ENCODE data around the gene APOBEC3A. TPM values are rescaled to one million over a fixed set of nuclear protein-coding genes. Genes with fewer than 3 reads are reported as not detected.

APOBEC3A gene
- total and polyA plus RNA-seq, 9 donors: 0.10 to 1.2 (median 0.64) TPM; not detected in 4

GRCh38 chr22:38970551-38970950 lies 13.1 kb downstream of the APOBEC3A start:
- TF ChIP-seq POLR2A (IDR thresholded peaks at IDR 0.05) (no peak), EP300 (IDR thresholded peaks at IDR 0.05) (no peak), CTCF (IDR thresholded peaks at IDR 0.05) (no peak)
- H3K36me3 ChIP-seq: no peaks in the 10 kb centered on the region
- no peaks in the 10 kb centered on the region for H3K27me3 ChIP-seq
- no peaks in the 10 kb centered on the region for H3K9me3 ChIP-seq
- no peak overlapping the region for H3K27ac ChIP-seq
- intact Hi-C loops (cut with DNase I): no loop called here
- 35% methylated on average over 8 of the region's 8 CpGs; no CpG with 5 or more reads in 1 of the 3 donors for WGBS, 3 donors
- no peak overlapping the region for H3K4me3 ChIP-seq
- no peak for DNase-seq
- H3K4me1 ChIP-seq (ENCODE audit: insufficient read depth): no peaks in the 10 kb centered on the region

- intact Hi-C loops (cut with DNase I): no loop called here
- no peak for DNase-seq
These were observed 13.8 kb downstream of the APOBEC3A start for GRCh38 chr22:38971202-38971601.

GRCh38 chr22:38971791-38972190 lies 14.4 kb downstream of the APOBEC3A start:
- 90 to 95% methylated on average over 3 of the region's 3 CpGs; no CpG with 5 or more reads in 1 of the 3 donors for WGBS, 3 donors
- DNase-seq: no peak
- Histone ChIP-seq H3K36me3 (no peaks in the 10 kb centered on the region), H3K27ac (no peak overlapping the region), H3K4me1 (ENCODE audit: insufficient read depth) (no peaks in the 10 kb centered on the region), H3K9me3 (no peaks in the 10 kb centered on the region), H3K27me3 (no peaks in the 10 kb centered on the region), H3K4me3 (no peak overlapping the region)
- intact Hi-C loops (cut with DNase I): no loop called here
- TF ChIP-seq POLR2A (IDR thresholded peaks at IDR 0.05) (no peak), CTCF (IDR thresholded peaks at IDR 0.05) (no peak), EP300 (IDR thresholded peaks at IDR 0.05) (no peak)

More at GRCh38 chr22:38971202-38971601, 13.8 kb downstream of the APOBEC3A start:
- 72 to 80% methylated on average over 5 of the region's 5 CpGs; no CpG with 5 or more reads in 1 of the 3 donors for WGBS, 3 donors
- H3K36me3 ChIP-seq: no peaks in the 10 kb centered on the region
- no peaks in the 10 kb centered on the region for H3K27me3 ChIP-seq
- TF ChIP-seq CTCF (IDR thresholded peaks at IDR 0.05): no peak
- TF ChIP-seq POLR2A (IDR thresholded peaks at IDR 0.05): no peak
- no peak for TF ChIP-seq EP300 (IDR thresholded peaks at IDR 0.05)
- no peak overlapping the region for H3K4me3 ChIP-seq
- H3K27ac ChIP-seq: no peak overlapping the region
- no peaks in the 10 kb centered on the region for H3K4me1 ChIP-seq (ENCODE audit: insufficient read depth)
- H3K9me3 ChIP-seq: no peaks in the 10 kb centered on the region

DNA sequence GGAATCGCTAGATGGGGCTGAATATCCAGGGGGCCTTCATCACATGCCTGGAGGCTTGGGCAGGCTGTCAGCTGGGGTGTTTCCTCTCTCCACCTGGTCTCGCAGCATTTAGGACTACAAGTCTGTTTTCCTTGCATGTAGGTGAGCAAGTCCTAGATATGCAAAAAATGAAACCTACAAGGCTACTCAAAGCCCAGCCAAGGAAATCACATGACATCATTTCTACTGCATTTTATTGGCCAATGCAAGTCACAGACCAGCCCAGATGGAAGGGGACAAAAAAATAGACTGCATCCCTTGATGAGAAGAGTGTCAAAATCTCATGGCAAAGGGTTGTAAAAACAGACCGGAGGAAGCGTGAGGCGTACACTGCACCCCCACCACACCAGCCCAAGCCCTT lies 15.1 kb downstream of the APOBEC3A start:
- Histone ChIP-seq H3K9me3 (no peaks in the 10 kb centered on the region), H3K4me3 (no peak overlapping the region), H3K27ac (no peak overlapping the region), H3K36me3 (no peaks in the 10 kb centered on the region), H3K4me1 (ENCODE audit: insufficient read depth) (no peaks in the 10 kb centered on the region), H3K27me3 (no peaks in the 10 kb centered on the region)
- intact Hi-C loops (cut with DNase I): no loop called here
- no peak for DNase-seq
- WGBS, 3 donors: 72 to 87% methylated on average over 5 of the region's 5 CpGs; no CpG with 5 or more reads in 1 of the 3 donors
- TF ChIP-seq EP300 (IDR thresholded peaks at IDR 0.05): no peak
- TF ChIP-seq CTCF (IDR thresholded peaks at IDR 0.05): no peak
- no peak for TF ChIP-seq POLR2A (IDR thresholded peaks at IDR 0.05)
